ENCODE results near the gene CAPZB. TPM values are rescaled to one million over a fixed set of nuclear protein-coding genes. Genes with fewer than 3 reads are reported as not detected.

Gene CAPZB
- total RNA-seq, 1 experiment from 2014 or later, result 225 TPM

DNA sequence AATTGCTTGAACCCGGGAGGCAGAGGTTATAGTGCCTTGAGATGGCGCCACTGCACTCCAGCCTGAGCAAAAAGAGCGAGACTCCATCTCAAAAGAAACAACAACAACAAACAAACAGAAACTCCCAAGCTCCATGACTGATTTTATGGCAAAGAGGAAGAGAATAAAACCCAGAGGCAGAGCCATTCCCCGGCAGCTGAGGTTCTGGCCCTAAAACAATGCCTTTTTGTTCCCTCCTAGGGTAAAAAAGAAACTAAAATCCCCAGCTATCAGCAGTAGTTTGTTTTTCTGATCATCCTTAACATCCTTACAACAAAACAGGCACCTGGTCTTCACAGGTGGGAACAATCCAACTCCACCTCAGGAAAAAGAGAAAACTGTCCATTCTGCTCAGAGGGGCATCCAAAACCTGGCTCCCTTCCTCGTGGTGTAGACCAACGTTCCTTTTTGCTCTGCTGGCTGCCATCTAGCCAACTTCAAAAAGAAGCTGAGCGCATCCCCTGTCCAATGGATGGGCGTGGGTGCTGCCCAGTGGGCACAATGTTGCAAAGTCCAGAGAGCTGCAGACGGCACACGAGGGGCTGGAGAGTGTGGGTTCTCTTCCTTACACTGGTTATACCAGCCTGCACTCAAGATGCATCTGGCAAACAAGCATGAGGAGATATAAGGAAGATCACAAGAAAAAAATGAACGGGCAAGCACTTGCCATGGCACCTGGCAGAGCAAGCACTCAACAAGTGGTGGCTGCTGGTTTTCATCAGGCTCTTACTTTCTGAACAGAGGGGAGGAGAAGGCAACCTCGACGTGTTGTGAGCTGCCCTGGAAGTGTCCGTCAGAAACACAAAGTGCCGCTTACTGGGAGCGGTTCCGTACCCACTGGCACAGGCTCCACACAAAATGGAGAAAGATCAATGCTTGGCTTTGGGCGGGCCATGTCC, 118.5 kb downstream of the CAPZB start:
- peaks cover 49% of the 10 kb centered on the region for H3K36me3 ChIP-seq
- no peaks in the 10 kb centered on the region for H3K27me3 ChIP-seq (replicated peaks)
- H3K4me3 ChIP-seq, result no peak overlapping the region
- no peaks in the 10 kb centered on the region for H3K9me3 ChIP-seq (replicated peaks)
- no peak for DNase-seq (ENCODE audit: low read depth in 1 of 2, low spot score in 2 of 2)
- no peaks in the 10 kb centered on the region for H3K4me1 ChIP-seq (replicated peaks)
- no peak overlapping the region for H3K27ac ChIP-seq

DNA sequence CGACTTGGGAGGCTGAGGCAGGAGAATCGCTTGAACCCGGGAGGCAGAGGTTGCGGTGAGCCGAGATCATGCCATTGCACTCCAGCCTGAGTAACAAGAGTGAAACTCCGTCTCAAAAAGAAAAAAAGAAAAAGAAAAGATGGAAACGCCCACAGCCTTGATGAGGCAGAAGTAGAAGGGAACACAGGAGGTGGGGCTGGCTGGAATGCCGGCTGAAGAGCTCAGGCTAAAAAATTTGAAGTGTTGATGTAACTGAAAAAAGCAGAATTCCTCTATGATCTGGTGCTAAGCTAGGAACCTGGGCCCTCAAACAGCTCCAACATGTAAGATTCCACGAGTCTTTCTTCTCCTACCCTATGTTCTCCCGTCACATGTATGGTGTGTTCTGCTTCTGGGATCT, 119.6 kb downstream of the CAPZB start:
- H3K4me1 ChIP-seq (replicated peaks), result no peaks in the 10 kb centered on the region
- no peak for DNase-seq (ENCODE audit: low read depth in 1 of 2, low spot score in 2 of 2)
- no peak overlapping the region for H3K4me3 ChIP-seq
- H3K9me3 ChIP-seq (replicated peaks), result no peaks in the 10 kb centered on the region
- no peak overlapping the region for H3K27ac ChIP-seq
- H3K36me3 ChIP-seq, result peaks cover 38% of the 10 kb centered on the region
- H3K27me3 ChIP-seq (replicated peaks), result no peaks in the 10 kb centered on the region

DNA sequence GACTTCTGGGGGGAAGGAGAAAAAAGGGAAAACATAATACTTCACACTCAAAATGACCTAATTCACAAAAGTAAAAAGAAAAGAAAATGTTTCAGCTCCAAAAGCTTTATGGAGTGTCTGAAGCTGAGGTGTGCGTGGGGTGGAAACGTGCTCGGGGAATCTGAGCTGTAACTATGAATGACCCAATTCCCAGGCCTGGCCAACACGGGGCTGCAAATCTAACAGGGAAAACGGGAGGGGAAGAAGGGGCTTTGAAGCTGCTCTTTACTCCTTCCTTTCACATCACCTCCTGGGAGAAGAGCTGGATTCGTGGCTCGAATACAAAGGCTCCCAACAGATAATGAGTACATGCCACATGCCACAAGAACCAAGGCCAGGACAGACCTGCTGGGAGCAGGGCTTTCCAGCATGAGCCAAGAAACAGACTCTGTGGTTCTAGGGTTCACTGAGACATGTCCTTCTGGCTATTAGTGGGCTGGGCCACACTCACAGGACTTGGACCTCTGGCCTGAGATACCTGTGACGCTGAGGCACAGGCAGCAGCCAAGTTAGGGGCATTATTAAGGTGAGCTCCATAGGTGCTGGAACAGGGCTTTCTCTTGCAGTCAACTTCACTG, 121.7 kb downstream of the CAPZB start:
- H3K9me3 ChIP-seq (replicated peaks), result no peaks in the 10 kb centered on the region
- no peaks in the 10 kb centered on the region for H3K27me3 ChIP-seq (replicated peaks)
- DNase-seq (ENCODE audit: low read depth in 1 of 2, low spot score in 2 of 2), result no peak
- no peak overlapping the region for H3K27ac ChIP-seq
- H3K4me3 ChIP-seq, result no peak overlapping the region
- peaks cover 30% of the 10 kb centered on the region for H3K36me3 ChIP-seq
- H3K4me1 ChIP-seq (replicated peaks), result no peaks in the 10 kb centered on the region

DNA sequence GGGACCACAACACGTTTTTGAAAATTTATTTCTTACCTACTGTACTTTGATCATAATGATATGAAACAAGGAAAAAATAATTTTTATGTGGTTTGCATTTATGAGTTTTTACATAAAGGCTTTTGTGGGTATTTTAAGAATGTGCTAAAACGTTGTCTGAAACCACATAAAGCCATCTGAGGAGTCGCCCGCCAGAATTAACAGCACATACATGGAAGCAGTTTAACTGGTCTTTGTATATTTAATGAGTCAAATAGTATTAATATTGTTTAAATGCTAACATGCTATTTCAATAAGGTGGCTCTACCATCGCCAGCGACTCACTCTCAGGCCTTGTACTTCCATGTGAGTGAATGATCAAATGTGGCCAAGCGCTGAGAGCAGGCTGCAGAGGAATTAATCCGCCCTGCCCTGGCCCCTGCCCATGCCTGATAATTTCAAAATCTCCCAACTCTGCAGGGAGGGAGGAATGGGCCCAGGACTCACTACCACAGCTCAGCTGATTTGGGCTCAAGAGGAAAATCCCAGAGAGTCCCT, 123.7 kb downstream of the CAPZB start:
- Histone ChIP-seq H3K4me3 (no peak overlapping the region), H3K27me3 (replicated peaks) (no peaks in the 10 kb centered on the region), H3K9me3 (replicated peaks) (no peaks in the 10 kb centered on the region), H3K36me3 (peaks cover 40% of the 10 kb centered on the region), H3K27ac (no peak overlapping the region), H3K4me1 (replicated peaks) (peaks cover 3% of the 10 kb centered on the region; the same call in 1 of the 2 replicates)
- DNase-seq (ENCODE audit: low read depth in 1 of 2, low spot score in 2 of 2), result no peak

DNA sequence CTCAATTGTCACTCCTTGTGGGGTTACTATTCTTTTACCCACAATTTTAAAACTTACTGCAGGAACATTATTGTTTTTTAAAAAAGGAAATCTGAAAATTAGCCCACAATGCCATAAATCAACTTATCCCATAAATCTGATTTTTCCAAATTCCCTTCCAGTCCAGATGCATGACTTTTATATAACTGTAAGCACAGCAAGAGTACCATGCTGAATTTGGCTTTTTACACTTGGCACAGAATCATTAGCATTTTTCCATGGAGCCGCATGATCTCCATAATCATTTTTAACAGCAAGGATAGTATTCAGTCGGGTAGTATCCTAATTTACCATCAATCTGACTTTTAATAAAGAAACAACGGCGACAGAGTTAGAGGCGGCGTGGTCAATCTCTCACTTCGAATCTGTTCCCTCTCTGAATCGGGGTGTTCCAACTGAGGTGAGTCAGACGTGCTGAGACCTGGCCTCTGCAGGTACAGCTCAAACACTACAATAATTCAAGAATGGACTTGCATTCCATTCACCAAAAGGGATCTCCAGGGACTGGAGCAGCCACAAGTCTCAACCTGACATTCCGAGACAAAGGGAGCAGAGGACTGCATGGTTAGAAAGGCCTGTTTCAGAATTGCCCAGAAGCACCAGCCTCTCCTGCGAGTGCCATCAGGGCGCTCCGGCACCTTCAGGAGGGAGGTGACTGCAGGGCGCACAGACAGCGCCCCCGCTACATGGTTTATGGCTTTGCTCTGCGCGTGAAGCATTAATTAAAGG, 124.3 kb downstream of the CAPZB start:
- H3K27ac ChIP-seq, result no peak overlapping the region
- no peaks in the 10 kb centered on the region for H3K27me3 ChIP-seq (replicated peaks)
- no peak overlapping the region for H3K4me3 ChIP-seq
- peaks cover 3% of the 10 kb centered on the region; the same call in 1 of the 2 replicates for H3K4me1 ChIP-seq (replicated peaks)
- no peak for DNase-seq (ENCODE audit: low read depth in 1 of 2, low spot score in 2 of 2)
- H3K36me3 ChIP-seq, result peaks cover 47% of the 10 kb centered on the region
- no peaks in the 10 kb centered on the region for H3K9me3 ChIP-seq (replicated peaks)

DNA sequence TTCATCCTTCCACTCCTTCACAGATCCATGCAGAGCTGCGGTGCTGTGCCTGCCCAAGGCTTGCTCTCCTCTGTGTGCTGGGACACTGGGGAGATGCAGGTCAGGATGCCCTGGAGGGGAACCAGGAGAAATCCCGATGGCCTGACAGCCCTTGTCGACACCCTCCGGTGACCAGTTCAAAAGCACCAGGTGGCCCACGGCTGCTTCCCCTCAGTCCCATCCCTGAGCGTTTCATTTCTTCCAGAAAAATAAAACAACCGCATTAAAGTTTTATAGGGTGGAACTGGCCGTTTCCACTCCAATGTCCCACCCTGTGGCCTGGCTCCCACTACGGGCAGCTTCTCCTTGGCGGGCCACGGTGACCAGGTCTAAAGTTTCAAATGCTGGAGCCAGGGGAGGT, 124.9 kb downstream of the CAPZB start:
- Histone ChIP-seq H3K36me3 (peaks cover 53% of the 10 kb centered on the region), H3K9me3 (replicated peaks) (no peaks in the 10 kb centered on the region), H3K4me1 (replicated peaks) (peaks cover 3% of the 10 kb centered on the region; the same call in 1 of the 2 replicates), H3K27me3 (replicated peaks) (no peaks in the 10 kb centered on the region), H3K27ac (no peak overlapping the region), H3K4me3 (no peak overlapping the region)
- DNase-seq (ENCODE audit: low read depth in 1 of 2, low spot score in 2 of 2), result no peak

DNA sequence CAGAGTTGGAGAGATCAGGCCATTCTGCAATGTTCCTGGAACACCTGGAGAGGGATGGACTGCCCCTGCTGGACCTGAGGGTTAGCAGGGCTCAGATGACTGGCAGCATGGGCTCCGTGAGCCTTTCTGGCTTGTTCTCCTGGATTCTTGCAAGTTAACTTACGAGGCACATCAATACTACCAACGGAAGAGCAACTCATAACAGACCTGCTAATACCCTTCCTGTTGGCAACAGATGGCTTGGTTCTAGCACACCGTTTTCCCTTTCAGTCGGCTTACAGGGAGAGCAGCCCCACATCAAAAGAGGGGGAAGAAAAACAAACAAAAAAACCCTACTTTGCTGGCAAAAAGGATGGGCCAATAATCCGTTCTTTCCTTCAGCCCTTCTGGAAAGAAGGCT, 125.3 kb downstream of the CAPZB start:
- Histone ChIP-seq H3K27me3 (replicated peaks) (no peaks in the 10 kb centered on the region), H3K9me3 (replicated peaks) (no peaks in the 10 kb centered on the region), H3K27ac (no peak overlapping the region), H3K4me1 (replicated peaks) (peaks cover 3% of the 10 kb centered on the region; the same call in 1 of the 2 replicates), H3K36me3 (peaks cover 53% of the 10 kb centered on the region), H3K4me3 (no peak overlapping the region)
- no peak for DNase-seq (ENCODE audit: low read depth in 1 of 2, low spot score in 2 of 2)

DNA sequence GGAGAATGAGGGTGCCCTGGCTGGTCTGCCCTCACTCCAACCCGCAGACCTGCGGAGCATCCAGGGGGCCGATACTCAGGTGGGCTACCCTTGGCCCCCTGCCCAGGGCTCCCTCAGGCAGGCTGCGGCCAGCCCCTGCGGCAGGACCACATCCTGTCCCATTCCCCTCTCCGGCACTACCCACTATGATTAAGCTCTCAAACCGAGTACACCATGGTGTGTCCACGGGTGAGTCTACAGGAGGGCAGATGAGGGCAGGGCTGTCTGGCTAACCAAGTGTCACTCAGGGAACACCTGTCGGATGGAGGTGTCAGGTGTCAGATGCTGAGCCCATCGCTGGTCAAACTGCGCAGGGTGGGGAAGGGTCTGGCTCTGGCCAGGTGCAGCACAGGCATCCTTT, 126.0 kb downstream of the CAPZB start:
- Histone ChIP-seq H3K36me3 (peaks cover 53% of the 10 kb centered on the region), H3K4me1 (replicated peaks) (peaks cover 3% of the 10 kb centered on the region; the same call in 1 of the 2 replicates), H3K4me3 (no peak overlapping the region), H3K27me3 (replicated peaks) (no peaks in the 10 kb centered on the region), H3K27ac (no peak overlapping the region), H3K9me3 (replicated peaks) (no peaks in the 10 kb centered on the region)
- DNase-seq (ENCODE audit: low read depth in 1 of 2, low spot score in 2 of 2), result no peak

DNA sequence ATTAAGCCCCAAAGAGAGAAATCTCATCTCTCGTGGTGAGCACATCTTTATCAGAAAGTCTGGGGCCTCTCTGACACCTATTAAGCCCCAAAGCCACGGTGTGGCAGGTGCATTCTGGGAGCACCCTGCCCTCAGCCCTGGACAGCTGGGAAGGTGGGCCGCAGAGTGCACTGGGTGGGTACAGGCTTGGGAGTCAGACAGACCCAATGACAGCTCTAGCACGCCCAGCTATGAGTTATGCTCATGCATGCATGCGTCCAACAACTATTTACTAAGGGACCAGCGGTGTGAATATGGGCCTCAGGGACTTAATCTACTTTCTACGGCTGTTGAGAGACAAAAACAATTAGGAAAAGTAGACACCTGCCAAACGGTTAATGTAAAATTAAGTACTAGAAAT, 126.6 kb downstream of the CAPZB start:
- no peaks in the 10 kb centered on the region for H3K9me3 ChIP-seq (replicated peaks)

DNA sequence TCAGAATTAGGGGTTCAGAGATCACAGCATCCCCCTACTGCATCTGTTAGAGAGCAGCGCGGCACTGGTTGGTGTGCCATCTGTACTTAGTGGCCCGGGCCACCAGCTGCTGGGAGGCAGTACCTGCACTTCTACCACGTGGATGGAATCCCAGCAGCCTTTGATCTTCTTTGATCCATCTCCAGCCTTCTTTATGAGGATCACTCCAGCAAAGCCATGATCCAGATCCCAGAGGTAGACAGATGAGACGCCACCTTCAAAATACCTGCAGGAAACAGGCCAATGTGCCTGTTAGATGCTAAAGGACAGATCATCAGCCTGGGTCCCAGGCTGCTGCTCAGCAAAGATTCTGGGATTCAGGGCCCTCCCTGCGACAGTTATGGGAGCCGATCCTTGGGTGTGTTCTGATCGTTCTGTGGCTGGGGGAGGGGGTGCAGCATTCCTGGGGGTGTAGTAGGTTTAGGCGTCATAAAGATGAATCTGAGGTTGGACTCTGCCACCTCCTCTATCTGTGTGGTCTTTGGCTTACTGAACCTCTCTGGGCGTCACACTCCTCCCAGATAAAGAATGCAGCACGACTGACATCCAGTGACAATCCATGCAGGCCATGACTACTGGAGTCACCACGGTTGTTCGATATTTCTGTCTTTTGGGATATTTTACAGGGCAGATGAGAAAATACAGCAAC, 127.9 kb downstream of the CAPZB start:
- Histone ChIP-seq H3K9me3 (replicated peaks) (no peaks in the 10 kb centered on the region), H3K4me1 (replicated peaks) (peaks cover 3% of the 10 kb centered on the region; the same call in 1 of the 2 replicates), H3K36me3 (peaks cover 65% of the 10 kb centered on the region), H3K27me3 (replicated peaks) (no peaks in the 10 kb centered on the region), H3K4me3 (no peak overlapping the region), H3K27ac (no peak overlapping the region)
- no peak for DNase-seq (ENCODE audit: low read depth in 1 of 2, low spot score in 2 of 2)

More for the DNA sequence above, 126.6 kb downstream of the CAPZB start:
- no peak for DNase-seq (ENCODE audit: low read depth in 1 of 2, low spot score in 2 of 2)
- no peak overlapping the region for H3K4me3 ChIP-seq
- peaks cover 3% of the 10 kb centered on the region; the same call in 1 of the 2 replicates for H3K4me1 ChIP-seq (replicated peaks)
- peaks cover 55% of the 10 kb centered on the region for H3K36me3 ChIP-seq
- H3K27me3 ChIP-seq (replicated peaks), result no peaks in the 10 kb centered on the region
- H3K27ac ChIP-seq, result no peak overlapping the region

DNA sequence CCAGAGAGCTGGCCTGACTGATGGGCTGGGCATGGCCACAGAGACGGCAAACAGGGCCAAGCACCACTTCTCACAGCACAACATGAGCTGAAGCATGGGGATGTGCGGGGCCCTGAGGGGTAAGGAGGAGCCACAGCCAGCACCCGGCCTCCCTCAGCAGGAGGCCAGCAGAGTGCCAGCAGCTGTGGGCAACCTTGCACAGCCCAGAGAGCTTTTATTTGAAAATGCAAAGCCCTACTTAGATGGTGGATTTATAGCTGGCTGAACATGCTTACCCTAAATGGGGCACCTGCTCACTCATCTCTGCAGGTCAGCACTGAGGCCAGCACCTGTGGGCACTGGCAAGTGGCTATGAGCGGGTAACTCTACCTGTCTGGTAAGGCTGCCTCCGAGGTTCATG, 129.1 kb downstream of the CAPZB start:
- Histone ChIP-seq H3K4me3 (no peak overlapping the region), H3K36me3 (peaks cover 73% of the 10 kb centered on the region), H3K27me3 (replicated peaks) (no peaks in the 10 kb centered on the region), H3K9me3 (replicated peaks) (no peaks in the 10 kb centered on the region), H3K4me1 (replicated peaks) (peaks cover 3% of the 10 kb centered on the region; the same call in 1 of the 2 replicates), H3K27ac (no peak overlapping the region)
- DNase-seq (ENCODE audit: low read depth in 1 of 2, low spot score in 2 of 2), result no peak

DNA sequence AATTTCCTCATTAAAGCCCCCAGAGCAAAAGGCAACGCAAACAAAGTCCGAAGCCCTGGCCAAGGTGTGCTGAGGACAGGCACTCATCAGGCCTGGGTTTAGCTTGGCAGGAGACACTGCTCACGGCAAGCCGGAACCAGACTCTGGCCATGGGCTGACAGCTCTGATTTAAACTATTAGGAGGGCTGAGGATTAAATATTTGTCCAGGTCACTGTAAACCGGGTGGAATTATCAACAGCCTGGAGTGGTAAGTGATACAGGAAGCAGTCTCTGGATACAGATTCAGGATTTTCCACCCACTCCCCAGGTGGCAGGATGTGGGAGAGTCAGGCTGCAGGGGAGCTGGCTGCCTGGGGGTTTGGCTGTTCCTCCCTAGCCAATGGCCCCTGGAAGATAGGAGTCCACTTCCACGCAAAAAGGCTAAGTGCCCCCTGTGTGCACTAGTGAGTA, 130.8 kb downstream of the CAPZB start:
- Histone ChIP-seq H3K4me1 (replicated peaks) (peaks cover 3% of the 10 kb centered on the region; the same call in 1 of the 2 replicates), H3K36me3 (peaks cover 81% of the 10 kb centered on the region), H3K9me3 (replicated peaks) (no peaks in the 10 kb centered on the region), H3K27ac (no peak overlapping the region), H3K4me3 (no peak overlapping the region), H3K27me3 (replicated peaks) (no peaks in the 10 kb centered on the region)
- DNase-seq (ENCODE audit: low read depth in 1 of 2, low spot score in 2 of 2), result no peak

DNA sequence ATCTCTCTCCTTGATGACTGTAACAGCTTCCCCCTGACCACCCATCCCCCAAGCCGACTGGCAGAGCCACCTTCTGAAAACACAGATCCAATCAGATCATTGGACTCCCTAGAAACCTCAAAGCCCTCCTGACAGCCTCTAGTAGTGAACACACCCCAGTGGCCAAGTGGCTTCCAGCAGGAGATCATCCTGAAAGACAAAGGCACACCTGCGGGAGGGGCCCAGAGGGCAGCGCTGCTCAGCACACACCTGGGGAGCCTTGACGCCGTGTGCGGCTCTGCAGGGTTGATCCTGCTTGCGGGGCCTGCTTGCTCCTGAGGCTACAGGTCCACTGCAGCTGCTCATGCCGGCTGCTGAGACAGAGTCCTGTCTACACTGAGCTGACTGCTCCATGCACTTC, 131.7 kb downstream of the CAPZB start:
- Histone ChIP-seq H3K4me1 (replicated peaks) (peaks cover 3% of the 10 kb centered on the region; the same call in 1 of the 2 replicates), H3K4me3 (no peak overlapping the region), H3K9me3 (replicated peaks) (no peaks in the 10 kb centered on the region), H3K27me3 (replicated peaks) (no peaks in the 10 kb centered on the region), H3K27ac (no peak overlapping the region), H3K36me3 (peaks cover 87% of the 10 kb centered on the region)
- no peak for DNase-seq (ENCODE audit: low read depth in 1 of 2, low spot score in 2 of 2)
